ENCODE measurements around the gene SDK1.

SDK1 gene

GRCh38 chr7:4023502-4023901, 722.5 kb downstream of the SDK1 start:
- H3K4me3 ChIP-seq (ENCODE audit: low read depth, low read length), result no peak overlapping the region
- DNase-seq (ENCODE audit: low read depth), result no peak
- TF ChIP-seq, protein P1, sequence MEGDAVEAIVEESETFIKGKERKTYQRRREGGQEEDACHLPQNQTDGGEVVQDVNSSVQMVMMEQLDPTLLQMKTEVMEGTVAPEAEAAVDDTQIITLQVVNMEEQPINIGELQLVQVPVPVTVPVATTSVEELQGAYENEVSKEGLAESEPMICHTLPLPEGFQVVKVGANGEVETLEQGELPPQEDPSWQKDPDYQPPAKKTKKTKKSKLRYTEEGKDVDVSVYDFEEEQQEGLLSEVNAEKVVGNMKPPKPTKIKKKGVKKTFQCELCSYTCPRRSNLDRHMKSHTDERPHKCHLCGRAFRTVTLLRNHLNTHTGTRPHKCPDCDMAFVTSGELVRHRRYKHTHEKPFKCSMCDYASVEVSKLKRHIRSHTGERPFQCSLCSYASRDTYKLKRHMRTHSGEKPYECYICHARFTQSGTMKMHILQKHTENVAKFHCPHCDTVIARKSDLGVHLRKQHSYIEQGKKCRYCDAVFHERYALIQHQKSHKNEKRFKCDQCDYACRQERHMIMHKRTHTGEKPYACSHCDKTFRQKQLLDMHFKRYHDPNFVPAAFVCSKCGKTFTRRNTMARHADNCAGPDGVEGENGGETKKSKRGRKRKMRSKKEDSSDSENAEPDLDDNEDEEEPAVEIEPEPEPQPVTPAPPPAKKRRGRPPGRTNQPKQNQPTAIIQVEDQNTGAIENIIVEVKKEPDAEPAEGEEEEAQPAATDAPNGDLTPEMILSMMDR (conservative IDR thresholded peaks at IDR 0.05; ENCODE audit: low read depth, low read length), result no peak

DNA sequence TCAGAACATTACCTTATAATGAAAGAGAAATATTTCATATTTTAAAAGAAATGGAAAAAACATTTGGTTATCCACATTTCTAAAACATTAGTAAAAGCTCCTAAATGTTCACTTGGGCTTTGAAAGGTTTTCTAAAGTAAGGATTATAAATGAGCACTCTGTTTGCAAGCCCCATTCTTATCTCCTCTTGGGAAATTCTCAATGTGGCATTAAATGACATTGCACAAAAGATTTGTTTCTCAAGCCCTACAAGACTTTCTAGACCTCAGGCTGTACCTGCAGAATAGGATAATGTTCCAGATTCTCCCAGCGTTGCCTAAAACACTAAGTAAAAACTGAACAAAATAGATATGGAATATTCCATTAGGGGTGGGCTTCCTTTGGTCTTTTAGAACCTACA, 723.1 kb downstream of the SDK1 start:
- DNase-seq (ENCODE audit: low read depth), result no peak
- TF ChIP-seq, protein P1 (conservative IDR thresholded peaks at IDR 0.05; ENCODE audit: low read depth, low read length), result no peak
- H3K4me3 ChIP-seq (ENCODE audit: low read depth, low read length), result no peak overlapping the region

DNA sequence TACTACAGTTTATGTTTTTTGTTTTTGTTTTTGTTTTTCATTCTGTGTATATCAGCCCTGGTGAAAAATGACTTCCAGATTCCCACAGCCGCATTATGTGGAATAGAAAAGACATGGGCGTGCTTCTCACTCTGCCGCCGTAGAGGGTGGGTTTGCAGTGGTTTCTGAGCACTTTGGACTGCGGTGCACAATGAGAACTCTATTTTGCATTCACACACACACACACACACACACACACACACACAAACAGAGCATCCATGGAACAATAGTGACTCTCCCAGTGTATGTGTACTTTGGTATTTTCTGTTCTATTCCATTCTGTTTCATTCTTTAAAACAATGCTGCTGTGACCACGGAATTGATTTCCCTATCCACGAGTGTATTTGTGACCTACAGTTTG, 723.8 kb downstream of the SDK1 start:
- no peak overlapping the region for H3K4me3 ChIP-seq (ENCODE audit: low read depth, low read length)
- TF ChIP-seq, protein P1 (conservative IDR thresholded peaks at IDR 0.05; ENCODE audit: low read depth, low read length), result no peak
- DNase-seq (ENCODE audit: low read depth), result no peak

- DNase-seq (ENCODE audit: low read depth), result no peak
- TF ChIP-seq, protein P1 (conservative IDR thresholded peaks at IDR 0.05; ENCODE audit: low read depth, low read length), result no peak
These were observed 724.2 kb downstream of the SDK1 start for GRCh38 chr7:4025210-4025609.

GRCh38 chr7:4025694-4026615, 724.9 kb downstream of the SDK1 start:
- DNase-seq (ENCODE audit: low read depth), result no peak
- no peak overlapping the region for H3K4me3 ChIP-seq (ENCODE audit: low read depth, low read length)
- TF ChIP-seq, protein P1 (conservative IDR thresholded peaks at IDR 0.05; ENCODE audit: low read depth, low read length), result no peak

More at GRCh38 chr7:4025210-4025609, 724.2 kb downstream of the SDK1 start:
- H3K4me3 ChIP-seq (ENCODE audit: low read depth, low read length), result no peak overlapping the region

DNA sequence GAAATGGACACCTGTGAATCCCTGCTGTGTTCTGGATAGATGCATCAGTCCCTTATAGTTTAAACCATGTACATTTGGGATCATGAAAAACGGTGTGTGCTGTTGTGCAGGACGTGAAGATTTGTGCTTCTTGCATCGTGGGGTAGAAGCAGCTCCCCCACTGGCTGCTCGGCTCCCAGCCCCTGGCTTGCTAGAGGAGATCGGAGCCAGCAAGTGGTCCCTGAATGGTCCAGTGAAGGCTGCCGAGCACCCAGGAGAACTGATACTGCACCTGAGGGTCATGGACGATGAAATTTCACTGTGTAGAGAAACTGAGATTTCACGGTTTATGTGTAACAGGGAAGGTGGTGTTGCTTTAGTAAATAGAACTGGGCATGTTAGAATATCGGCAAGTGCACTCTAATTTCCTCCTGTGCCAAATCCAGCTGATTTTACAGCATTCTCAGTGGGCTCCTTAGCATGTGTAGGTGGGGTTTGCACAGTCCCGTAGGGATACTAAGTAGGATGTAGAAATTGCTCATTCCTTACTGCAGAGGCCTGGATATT, 726.0 kb downstream of the SDK1 start:
- TF ChIP-seq, protein P1 (conservative IDR thresholded peaks at IDR 0.05; ENCODE audit: low read depth, low read length), result no peak
- no peak overlapping the region for H3K4me3 ChIP-seq (ENCODE audit: low read depth, low read length)
- no peak for DNase-seq (ENCODE audit: low read depth)

Data from choroid plexus epithelial cell (primary cell).